Omental fat pad (tissue), 4 donors: ENCODE results near the gene ATP4B. TPM values are rescaled to one million over a fixed set of nuclear protein-coding genes. Genes with fewer than 3 reads are reported as not detected.
"Not testable (repeated sequence)": the region's sequence is repeated elsewhere in the genome, so short reads cannot be mapped to it uniquely, and the experiment has no call there.

Experiments used
- ATAC-seq: fragments of 150-250 bp; one replicate; pipeline ENCODE4 v1.9.1; 2016; ENCODE audit warnings: mild to moderate bottlenecking, moderate library complexity; ENCODE audit not compliant: low FRiP score
- DNase-seq: peaks from one replicate; pipeline ENCODE4 v3.0.0-alpha.2; 2019; ENCODE audit warnings: low spot score
- CTCF ChIP-seq, 3 donors: fragments of 450-650 bp; IDR thresholded peaks; one replicate each; pipeline ENCODE4 v1.5.1; 2016 to 2017; ENCODE audit warnings: antibody characterized with exemption in 3 of 3, mild to moderate bottlenecking in 3 of 3, moderate library complexity in 2 of 3
- total RNA-seq, 4 donors: library from RNA; depleted of rRNA; stranded (reverse); fragments of >200 nt; gene quantifications; one replicate each; pipeline ENCODE4 v1.1.0, GENCODE V29; 2016

Gene ATP4B
- total RNA-seq, 4 donors from 2014 or later, result not detected

DNA sequence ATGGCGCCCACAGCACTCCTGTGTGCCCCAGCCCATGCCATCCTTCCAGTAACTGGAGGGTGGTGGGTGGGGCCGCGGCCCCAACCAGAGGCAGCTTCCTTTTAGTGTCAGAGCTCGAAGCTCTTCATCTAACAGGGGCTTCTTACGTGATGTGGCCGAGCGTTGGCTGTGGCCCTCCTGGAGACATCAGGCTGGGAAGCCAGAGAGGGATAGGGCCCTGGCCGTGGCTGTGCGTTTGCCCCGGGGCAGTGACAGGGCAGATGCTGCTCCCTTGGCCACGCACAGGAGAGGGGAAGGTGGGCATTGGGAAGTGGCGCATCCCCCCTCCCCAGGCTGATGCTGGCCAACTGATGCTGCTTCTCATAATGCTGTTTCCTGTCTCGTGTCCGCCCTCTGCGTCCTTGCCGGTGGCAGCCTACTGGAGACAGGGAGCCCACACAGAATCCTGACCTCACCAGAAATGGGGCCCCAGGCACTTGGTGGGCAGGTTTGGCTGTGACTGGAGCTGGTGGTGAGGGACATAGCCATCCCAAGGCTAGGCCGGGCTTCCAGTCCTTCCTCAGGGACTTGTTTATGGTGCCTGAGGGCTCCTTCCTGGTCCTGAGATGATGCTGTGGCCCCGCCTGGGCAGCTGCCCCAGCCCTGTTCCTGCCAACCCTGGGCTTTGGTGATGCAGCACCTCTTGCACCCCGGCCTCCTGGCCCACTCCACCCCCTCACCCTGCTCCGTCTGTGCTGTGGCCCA is 34.3 kb downstream of the ATP4B start:
- ATAC-seq (no peak), DNase-seq (no peak)
- TF ChIP-seq CTCF (IDR thresholded peaks at IDR 0.05), result no peak

GRCh38 chr13:113622791-113623490 is 35.1 kb downstream of the ATP4B start:
- TF ChIP-seq CTCF (IDR thresholded peaks at IDR 0.05), result no peak
- ATAC-seq, result no peak
- DNase-seq, result no peak

DNA sequence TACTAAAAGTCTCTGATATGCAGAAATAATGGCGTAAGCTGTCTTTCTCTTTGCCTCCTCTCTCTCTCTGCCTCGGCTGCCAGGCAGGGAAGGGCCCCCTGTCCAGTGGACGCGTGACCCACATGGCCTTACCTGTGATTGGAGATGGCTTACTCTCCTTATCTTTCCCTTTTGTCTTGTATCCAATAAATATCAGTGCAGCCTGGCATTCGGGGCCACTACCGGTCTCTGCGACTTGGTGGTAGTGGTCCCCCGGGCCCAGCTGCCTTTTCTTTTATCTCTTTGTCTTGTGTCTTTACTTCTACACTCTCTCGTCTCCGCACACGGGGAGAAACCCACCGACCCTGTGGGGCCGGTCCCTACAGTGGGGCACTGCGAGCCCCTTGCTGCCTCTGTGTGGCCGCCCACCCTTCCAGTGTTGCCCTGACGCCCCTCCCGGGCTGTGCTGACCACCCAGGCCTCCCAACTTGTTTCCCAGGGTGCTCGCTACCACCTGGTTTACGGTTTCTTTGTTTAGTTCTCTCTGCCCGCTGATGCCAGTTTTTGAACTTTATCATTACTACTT is 35.9 kb downstream of the ATP4B start:
- not testable (repeated sequence) for ATAC-seq, DNase-seq

- not testable (repeated sequence) for ATAC-seq, DNase-seq
These were observed 36.5 kb downstream of the ATP4B start for GRCh38 chr13:113621498-113621897.

DNA sequence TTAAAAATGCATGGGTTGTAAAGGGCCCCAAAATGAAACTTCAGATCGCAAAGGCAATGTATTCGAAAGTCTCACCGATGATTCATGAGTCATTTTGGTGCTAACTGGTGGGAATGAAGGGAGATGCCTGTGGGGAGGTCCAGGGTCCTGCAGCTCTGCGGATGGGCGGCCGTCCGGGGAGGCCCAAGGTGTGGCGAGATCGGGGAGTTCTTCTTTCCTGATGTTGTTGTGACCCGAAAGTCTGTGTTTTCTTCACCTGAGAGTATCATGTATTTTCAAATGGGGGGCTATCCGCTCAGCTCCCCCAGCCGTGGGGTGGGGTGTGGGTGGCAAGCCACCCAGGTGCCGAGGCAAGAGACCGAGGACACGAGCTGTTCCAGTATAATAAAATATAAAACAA is 37.0 kb downstream of the ATP4B start:
- ATAC-seq, result no peak
- no peak for TF ChIP-seq CTCF (IDR thresholded peaks at IDR 0.05)
- no peak for DNase-seq

- ATAC-seq (no peak), DNase-seq (no peak)
- TF ChIP-seq CTCF (IDR thresholded peaks at IDR 0.05), result no peak
These were observed 37.8 kb downstream of the ATP4B start for GRCh38 chr13:113620036-113620796.

DNA sequence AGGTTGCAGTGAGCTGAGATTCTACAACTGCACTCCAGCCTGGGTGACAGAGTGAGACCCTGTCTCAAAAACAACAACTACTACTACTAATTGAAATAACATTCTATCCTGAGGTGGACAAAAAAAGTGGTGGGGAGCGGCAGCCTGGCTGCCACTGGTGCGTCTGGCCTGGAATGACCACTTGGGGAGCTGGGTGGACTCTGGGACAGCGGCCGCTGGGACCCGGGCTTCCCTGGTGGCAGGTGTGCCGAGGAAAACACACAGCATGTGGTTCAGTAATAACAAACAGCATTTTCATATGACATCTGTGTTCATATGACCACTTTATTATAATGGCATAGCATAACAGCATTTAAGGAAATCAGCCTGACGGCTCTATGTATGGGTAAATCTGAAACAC is 39.5 kb downstream of the ATP4B start:
- ATAC-seq (no peak), DNase-seq (no peak)
- TF ChIP-seq CTCF (IDR thresholded peaks at IDR 0.05), result no peak
